ENCODE data around the gene CCDC196. TPM values are rescaled to one million over a fixed set of nuclear protein-coding genes. Genes with fewer than 3 reads are reported as not detected.

CCDC196 gene
- total RNA-seq, 1 experiment from 2014 or later, result not detected

GRCh38 chr14:66440801-66441200 lies 45.4 kb upstream of the CCDC196 start:
- Histone ChIP-seq H4K20me1 (ENCODE audit: insufficient read depth) (no peaks in the 10 kb centered on the region), H3K4me2 (ENCODE audit: low read length) (no peak overlapping the region), H2AFZ (ENCODE audit: low read depth, low read length, poor library complexity, severe bottlenecking) (no peak overlapping the region), H3K9me2 (ENCODE audit: insufficient read depth) (no peaks in the 10 kb centered on the region), H3K27ac (ENCODE audit: low read depth, low read length) (no peak overlapping the region), H3K27me3 (ENCODE audit: insufficient read depth, low read length) (no peaks in the 10 kb centered on the region), H3K9me3 (ENCODE audit: control insufficient read depth in 1 of 2, insufficient read depth in 1 of 2, low read depth in 1 of 2, low read length in 2 of 2) (peaks cover 5 to 25% of the 10 kb centered on the region in 2 experiments), H3K4me3 (replicated peaks in 1 of 2; ENCODE audit: low read depth in 1 of 2, low read length in 2 of 2) (no peak overlapping the region), H3K9ac (ENCODE audit: low read length) (no peak overlapping the region), H3K79me2 (ENCODE audit: insufficient read depth, low read length) (no peaks in the 10 kb centered on the region), H3K36me3 (ENCODE audit: control insufficient read depth in 1 of 2, insufficient read depth in 2 of 2, low read length in 2 of 2) (no peaks in the 10 kb centered on the region), H3K4me1 (ENCODE audit: control insufficient read depth in 1 of 2, insufficient read depth in 2 of 2, low read length in 2 of 2) (no peaks in the 10 kb centered on the region)
- no peak for TF ChIP-seq SP1 (IDR thresholded peaks at IDR 0.05; ENCODE audit: low read depth)
- no peak for TF ChIP-seq CEBPB (IDR thresholded peaks at IDR 0.05; ENCODE audit: low read depth)
- TF ChIP-seq SIN3A (IDR thresholded peaks at IDR 0.05; ENCODE audit: low read depth), result no peak
- TF ChIP-seq REST (IDR thresholded peaks at IDR 0.05; ENCODE audit: low read depth), result no peak
- no peak for TF ChIP-seq YY1 (IDR thresholded peaks at IDR 0.05; ENCODE audit: extremely low read depth, insufficient replicate concordance, low read depth, low read length)
- no peak for TF ChIP-seq MAX (IDR thresholded peaks at IDR 0.05)
- no peak for TF ChIP-seq CBX3 (IDR thresholded peaks at IDR 0.05; ENCODE audit: low read depth)
- TF ChIP-seq JUND (IDR thresholded peaks at IDR 0.05), result no peak
- no peak for TF ChIP-seq EGR1 (IDR thresholded peaks at IDR 0.05; ENCODE audit: low read depth)
- no peak for TF ChIP-seq FOSL1 (IDR thresholded peaks at IDR 0.05; ENCODE audit: low read depth)
- TF ChIP-seq ZBTB33 (IDR thresholded peaks at IDR 0.05; ENCODE audit: extremely low read depth, insufficient replicate concordance, low read length), result no peak
- TF ChIP-seq EZH2phosphoT487 (IDR thresholded peaks at IDR 0.05; ENCODE audit: borderline replicate concordance), result no peak
- TF ChIP-seq CTCF (IDR thresholded peaks at IDR 0.05 in 2 of 3, conservative IDR thresholded peaks at IDR 0.05 in 1 of 3; ENCODE audit: borderline replicate concordance in 1 of 3, insufficient read depth in 1 of 3, low read depth in 2 of 3, low read length in 2 of 3), result no peak
- no peak for TF ChIP-seq ATF3 (IDR thresholded peaks at IDR 0.05)
- no peak for TF ChIP-seq ELF1 (IDR thresholded peaks at IDR 0.05; ENCODE audit: borderline replicate concordance, low read depth)
- no peak for TF ChIP-seq POLR2A (IDR thresholded peaks at IDR 0.05; ENCODE audit: borderline replicate concordance, extremely low read depth, insufficient read depth, insufficient read length)
- intact Hi-C loops (cut with micrococcal nuclease), result no loop called here
- ChIA-PET RAD21 (ENCODE audit: low non-redundant PET in 1 of 2, low total read pairs in 2 of 2, uncharacterized antibody in 2 of 2, unreplicated experiment in 2 of 2) (no interaction called here), POLR2A (no interaction called here), CTCF (no interaction called here)
- BruUV-seq (replicated peaks), result no TSS peak
- ATAC-seq (no peak), DNase-seq (ENCODE audit: low read depth, low spot score) (no peak)

Data from HCT116 (cell line).